Retinal pigment epithelial cell (primary cell): Measurements from ENCODE around the gene APIP.
A peak's percentile ranks its signal among the peaks of the same experiment; 100 is the strongest.

Source experiments
- DNase-seq: peaks from one replicate; pipeline ENCODE4 v3.0.0-alpha.2; 2010; ENCODE audit warnings: low read depth
- H3K4me3 ChIP-seq: 2 replicates; pipeline ENCODE4 v1.5.1; 2011; ENCODE audit warnings: mild to moderate bottlenecking, low read length, control low read depth, moderate library complexity
- TF ChIP-seq, protein P1 (sequence below): conservative IDR thresholded peaks from 2 replicates; pipeline ENCODE4 v1.5.1; 2011; ENCODE audit warnings: low read depth, low read length, control low read depth, inconsistent platforms

Gene APIP

GRCh38 chr11:34916015-34916842 lies at the start of gene APIP, which contains the start of gene PDHX:
Gene APIP (minus strand): TSS chr11:34916379. CDS start chr11:34916284, 95 bp downstream.
Gene PDHX (plus strand): TSS chr11:34916618. CDS start chr11:34916656, 38 bp downstream.
- TF ChIP-seq, protein P1, sequence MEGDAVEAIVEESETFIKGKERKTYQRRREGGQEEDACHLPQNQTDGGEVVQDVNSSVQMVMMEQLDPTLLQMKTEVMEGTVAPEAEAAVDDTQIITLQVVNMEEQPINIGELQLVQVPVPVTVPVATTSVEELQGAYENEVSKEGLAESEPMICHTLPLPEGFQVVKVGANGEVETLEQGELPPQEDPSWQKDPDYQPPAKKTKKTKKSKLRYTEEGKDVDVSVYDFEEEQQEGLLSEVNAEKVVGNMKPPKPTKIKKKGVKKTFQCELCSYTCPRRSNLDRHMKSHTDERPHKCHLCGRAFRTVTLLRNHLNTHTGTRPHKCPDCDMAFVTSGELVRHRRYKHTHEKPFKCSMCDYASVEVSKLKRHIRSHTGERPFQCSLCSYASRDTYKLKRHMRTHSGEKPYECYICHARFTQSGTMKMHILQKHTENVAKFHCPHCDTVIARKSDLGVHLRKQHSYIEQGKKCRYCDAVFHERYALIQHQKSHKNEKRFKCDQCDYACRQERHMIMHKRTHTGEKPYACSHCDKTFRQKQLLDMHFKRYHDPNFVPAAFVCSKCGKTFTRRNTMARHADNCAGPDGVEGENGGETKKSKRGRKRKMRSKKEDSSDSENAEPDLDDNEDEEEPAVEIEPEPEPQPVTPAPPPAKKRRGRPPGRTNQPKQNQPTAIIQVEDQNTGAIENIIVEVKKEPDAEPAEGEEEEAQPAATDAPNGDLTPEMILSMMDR, result no peak
- peak; percentile 96 for DNase-seq
- H3K4me3 ChIP-seq, result peak within 1 kb of the TSS; percentile 80

DNA sequence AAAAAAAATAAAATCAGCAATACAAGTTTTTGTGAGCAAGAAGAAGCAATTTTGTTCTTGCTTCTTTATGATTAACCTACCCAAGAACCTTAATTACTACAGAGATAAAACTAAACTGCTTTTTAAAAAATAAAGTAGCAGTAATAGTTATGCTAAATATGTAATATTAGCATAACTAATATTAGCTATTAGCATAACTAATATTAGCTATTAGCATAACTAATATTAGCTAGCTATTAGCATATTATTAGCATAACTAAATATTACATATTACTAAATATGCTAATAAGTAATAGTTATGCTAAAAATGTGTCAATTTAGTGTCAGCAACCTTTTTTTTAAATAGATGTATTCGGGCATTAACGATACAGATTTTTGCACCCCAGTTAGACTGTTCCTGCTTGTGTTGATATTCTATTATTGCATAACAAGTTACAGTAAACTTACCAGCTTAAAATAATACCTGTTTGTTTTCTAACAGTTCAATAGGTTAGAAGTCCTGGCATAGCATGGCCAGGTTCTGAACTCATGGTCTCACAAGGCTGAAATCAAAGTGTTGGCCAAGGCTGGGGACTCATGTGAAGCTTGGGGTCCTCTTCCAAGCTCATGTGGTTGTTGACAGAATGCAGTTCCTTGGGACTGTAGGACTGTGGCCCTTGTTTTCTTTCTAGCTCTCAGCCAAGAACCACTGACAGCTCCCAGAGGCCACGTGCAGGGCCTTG lies 48.6 kb upstream of the APIP start:
- TF ChIP-seq, protein P1, result no peak
- DNase-seq, result no peak
- no peak overlapping the region for H3K4me3 ChIP-seq

GRCh38 chr11:34963351-34963750 lies 47.2 kb upstream of the APIP start:
- no peak overlapping the region for H3K4me3 ChIP-seq
- TF ChIP-seq, protein P1, result no peak
- DNase-seq, result no peak

GRCh38 chr11:34962034-34962433 lies 45.9 kb upstream of the APIP start:
- DNase-seq, result no peak
- TF ChIP-seq, protein P1, result no peak
- no peak overlapping the region for H3K4me3 ChIP-seq

DNA sequence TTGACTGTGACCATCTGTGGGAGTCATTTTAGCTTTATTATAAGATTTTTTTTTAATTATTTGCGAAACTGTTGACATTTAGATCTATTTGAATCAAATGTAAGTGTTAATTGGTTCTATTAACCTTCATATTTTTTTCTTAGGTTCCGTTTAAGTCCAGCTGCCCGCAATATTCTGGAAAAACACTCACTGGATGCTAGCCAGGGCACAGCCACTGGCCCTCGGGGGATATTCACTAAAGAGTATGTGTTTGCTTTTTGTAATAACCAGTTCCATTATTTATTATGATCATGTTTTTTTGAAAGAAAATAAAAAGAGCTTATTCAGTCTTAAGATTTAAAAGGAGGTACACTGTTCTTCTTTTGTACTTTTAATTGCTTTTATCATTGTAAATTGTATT lies 44.1 kb upstream of the APIP start:
- H3K4me3 ChIP-seq, result no peak overlapping the region
- TF ChIP-seq, protein P1, result no peak
- no peak for DNase-seq

DNA sequence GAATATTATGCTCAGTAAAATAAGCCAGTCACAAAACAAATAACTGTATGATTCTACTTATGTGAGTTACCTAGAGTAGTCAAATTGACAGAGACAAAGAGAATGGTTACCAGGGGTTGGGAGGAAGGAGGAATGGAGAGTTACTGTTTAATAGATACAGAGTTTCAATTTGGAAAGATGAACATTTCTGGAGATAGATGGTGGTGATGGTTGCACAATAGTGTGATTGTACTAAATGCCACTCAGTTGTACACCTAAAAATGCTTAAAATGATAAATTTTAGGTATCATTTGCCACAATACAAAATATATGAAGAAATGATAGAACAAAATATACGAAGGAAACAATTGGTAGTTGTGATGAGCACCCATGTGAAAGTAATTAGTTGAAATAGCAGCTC lies 43.6 kb upstream of the APIP start:
- no peak for DNase-seq
- H3K4me3 ChIP-seq, result no peak overlapping the region
- TF ChIP-seq, protein P1, result no peak

DNA sequence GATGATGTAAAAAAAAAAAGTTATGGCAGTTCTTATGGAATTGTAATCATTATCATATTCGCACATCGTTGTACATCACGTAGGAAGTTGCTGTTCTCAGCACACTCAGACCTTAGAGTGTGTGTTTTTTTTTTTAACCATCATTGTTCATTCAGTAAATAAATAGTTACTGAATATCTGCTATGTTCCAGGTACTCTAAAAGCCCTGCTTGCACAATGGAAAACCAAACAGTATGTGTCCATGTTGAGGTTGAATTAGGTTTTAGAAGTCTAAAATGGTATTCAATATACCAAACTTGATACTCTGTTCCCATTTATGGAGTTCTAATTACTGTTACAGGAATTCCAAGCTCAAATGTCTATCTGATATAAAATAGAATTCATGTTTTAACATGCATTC lies 41.4 kb upstream of the APIP start:
- DNase-seq, result no peak
- TF ChIP-seq, protein P1, result no peak

More for the DNA sequence above, 41.4 kb upstream of the APIP start:
- no peak overlapping the region for H3K4me3 ChIP-seq
